K562 (cell line): ENCODE data around the gene CTDSP2.

Experiments
- CTCF ChIP-seq, 3 experiments: IDR thresholded peaks in 2 of 3; conservative IDR thresholded peaks in 1 of 3; 2 replicates each; pipeline ENCODE4 v1.5.1; 2011 to 2012; ENCODE audit warnings: low read length in 3 of 3, mild to moderate bottlenecking in 3 of 3, control low read depth in 2 of 3, improper control_type of control experiment in 1 of 3, inconsistent platforms in 1 of 3, low read depth in 1 of 3, mixed read lengths in 1 of 3, moderate library complexity in 1 of 3; ENCODE audit not compliant: insufficient read depth in 2 of 3
- ELF1 ChIP-seq: fragments of 200-800 bp; sonication (Bioruptor generic); IDR thresholded peaks from 2 replicates; pipeline ENCODE4 v1.6.1; 2016; ENCODE audit warnings: missing genetic modification characterization, missing compliant biosample characterization
- FOXP4 ChIP-seq: sonication (generic); formaldehyde crosslinking; IDR thresholded peaks from 2 replicates; pipeline ENCODE4 v1.8.0; 2022; ENCODE audit warnings: mild to moderate bottlenecking, missing genetic modification reagents, borderline replicate concordance
- HDAC2 ChIP-seq: fragments of 450-650 bp; IDR thresholded peaks from 2 replicates; pipeline ENCODE4 v1.6.1; 2016; ENCODE audit warnings: mild to moderate bottlenecking
- HDAC8 ChIP-seq: fragments of 450-650 bp; IDR thresholded peaks from 2 replicates; pipeline ENCODE4 v1.6.1; 2016; ENCODE audit warnings: mild to moderate bottlenecking, missing genetic modification characterization, moderate library complexity, missing compliant biosample characterization
- HEY1 ChIP-seq: fragments of 250-450 bp; sonication (Bioruptor Pico); IDR thresholded peaks from 2 replicates; pipeline ENCODE4 v1.5.0; 2020; ENCODE audit warnings: mild to moderate bottlenecking, moderate library complexity, borderline replicate concordance
- MIER1 ChIP-seq: fragments of 450-650 bp; IDR thresholded peaks from 2 replicates; pipeline ENCODE4 v1.6.1; 2016; ENCODE audit warnings: antibody characterized with exemption, mild to moderate bottlenecking, low read depth
- POLR2A ChIP-seq: fragments of 450-650 bp; conservative IDR thresholded peaks from 2 replicates; pipeline ENCODE4 v1.6.1; 2016
- SIN3A ChIP-seq, 2 experiments: fragments of 150-350 bp in 1 of 2; IDR thresholded peaks; 2 replicates each; pipeline ENCODE4 v1.6.1; 2011 to 2016; ENCODE audit warnings: borderline replicate concordance in 2 of 2, low read depth in 2 of 2, low read length in 2 of 2, mild to moderate bottlenecking in 2 of 2, moderate library complexity in 2 of 2; ENCODE audit not compliant: control insufficient read depth in 1 of 2
- ZBTB7A ChIP-seq: IDR thresholded peaks from 2 replicates; pipeline ENCODE4 v1.6.1; 2011; ENCODE audit warnings: low read depth, mild to moderate bottlenecking, low read length, moderate library complexity, borderline replicate concordance; ENCODE audit not compliant: control insufficient read depth
- ZNF274 ChIP-seq: IDR thresholded peaks from 2 replicates; pipeline ENCODE4 v1.6.1; 2011; ENCODE audit warnings: low read depth, mild to moderate bottlenecking, low read length, moderate library complexity, borderline replicate concordance
- ZNF830 ChIP-seq: fragments of 250-450 bp; sonication (Bioruptor Pico); IDR thresholded peaks from 2 replicates; pipeline ENCODE4 v1.5.0; 2021; ENCODE audit warnings: mild to moderate bottlenecking
- TF ChIP-seq, protein P1 (sequence below), 2 experiments: fragments of 150-350 bp in 1 of 2; IDR thresholded peaks; 2 replicates each; pipeline ENCODE4 v1.6.1; 2012 to 2016; ENCODE audit warnings: low read depth in 2 of 2, low read length in 2 of 2, mild to moderate bottlenecking in 1 of 2, moderate library complexity in 1 of 2

GRCh38 chr12:57783466-57783801 lies 63.1 kb downstream of the CTDSP2 start:
- TF ChIP-seq ZBTB7A (no peak), CTCF (IDR thresholded peaks at IDR 0.05 in 2 of 3, conservative IDR thresholded peaks at IDR 0.05 in 1 of 3; ENCODE audit: insufficient read depth in 2 of 3, low read depth in 1 of 3, low read length in 3 of 3) (no peak), MIER1 (no peak), ZNF830 (no peak), POLR2A (no peak), ELF1 (tag) (no peak), HDAC2 (no peak), SIN3A (IDR thresholded peaks at IDR 0.05; ENCODE audit: borderline replicate concordance in 2 of 2, control insufficient read depth in 1 of 2, low read depth in 2 of 2, low read length in 2 of 2) (no peak), HEY1 (CRISPR knock-in tag) (no peak), FOXP4 (CRISPR knock-in tag) (no peak), HDAC8 (tag) (no peak), ZNF274 (no peak)
- TF ChIP-seq, protein P1, sequence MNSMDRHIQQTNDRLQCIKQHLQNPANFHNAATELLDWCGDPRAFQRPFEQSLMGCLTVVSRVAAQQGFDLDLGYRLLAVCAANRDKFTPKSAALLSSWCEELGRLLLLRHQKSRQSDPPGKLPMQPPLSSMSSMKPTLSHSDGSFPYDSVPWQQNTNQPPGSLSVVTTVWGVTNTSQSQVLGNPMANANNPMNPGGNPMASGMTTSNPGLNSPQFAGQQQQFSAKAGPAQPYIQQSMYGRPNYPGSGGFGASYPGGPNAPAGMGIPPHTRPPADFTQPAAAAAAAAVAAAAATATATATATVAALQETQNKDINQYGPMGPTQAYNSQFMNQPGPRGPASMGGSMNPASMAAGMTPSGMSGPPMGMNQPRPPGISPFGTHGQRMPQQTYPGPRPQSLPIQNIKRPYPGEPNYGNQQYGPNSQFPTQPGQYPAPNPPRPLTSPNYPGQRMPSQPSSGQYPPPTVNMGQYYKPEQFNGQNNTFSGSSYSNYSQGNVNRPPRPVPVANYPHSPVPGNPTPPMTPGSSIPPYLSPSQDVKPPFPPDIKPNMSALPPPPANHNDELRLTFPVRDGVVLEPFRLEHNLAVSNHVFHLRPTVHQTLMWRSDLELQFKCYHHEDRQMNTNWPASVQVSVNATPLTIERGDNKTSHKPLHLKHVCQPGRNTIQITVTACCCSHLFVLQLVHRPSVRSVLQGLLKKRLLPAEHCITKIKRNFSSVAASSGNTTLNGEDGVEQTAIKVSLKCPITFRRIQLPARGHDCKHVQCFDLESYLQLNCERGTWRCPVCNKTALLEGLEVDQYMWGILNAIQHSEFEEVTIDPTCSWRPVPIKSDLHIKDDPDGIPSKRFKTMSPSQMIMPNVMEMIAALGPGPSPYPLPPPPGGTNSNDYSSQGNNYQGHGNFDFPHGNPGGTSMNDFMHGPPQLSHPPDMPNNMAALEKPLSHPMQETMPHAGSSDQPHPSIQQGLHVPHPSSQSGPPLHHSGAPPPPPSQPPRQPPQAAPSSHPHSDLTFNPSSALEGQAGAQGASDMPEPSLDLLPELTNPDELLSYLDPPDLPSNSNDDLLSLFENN (IDR thresholded peaks at IDR 0.05; ENCODE audit: low read depth in 2 of 2, low read length in 2 of 2), result no peak
